Jurkat, Clone E6-1 (cell line): ENCODE results near the gene EXPH5.
A peak's percentile ranks its signal among the peaks of the same experiment; 100 is the strongest.

Experiments
- DNase-seq: peaks from one replicate; pipeline ENCODE4 v3.0.0-alpha.2; 2011; ENCODE audit warnings: low read depth, low spot score
- H3K4me3 ChIP-seq: 2 replicates; pipeline ENCODE4 v1.5.1; 2011; ENCODE audit warnings: mild to moderate bottlenecking, low read length, control low read depth, moderate library complexity

Gene EXPH5

DNA sequence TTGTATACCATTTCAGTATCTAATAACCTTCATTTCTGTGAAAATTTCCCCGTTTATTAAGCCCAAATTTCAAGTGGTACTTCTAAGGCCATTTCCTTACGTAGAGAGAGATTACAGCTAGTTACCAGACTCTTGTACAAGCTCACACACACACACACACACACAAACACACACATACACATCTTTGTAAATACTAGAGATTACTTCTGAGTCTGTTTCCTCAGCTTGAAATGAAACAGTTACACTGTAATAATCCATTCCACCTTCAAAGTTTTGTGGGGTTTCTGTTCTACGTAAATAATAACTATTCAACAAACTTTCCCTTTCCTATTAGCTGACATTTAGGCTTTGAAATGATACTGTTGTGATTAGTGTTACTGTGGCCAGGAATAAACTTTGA is 101.6 kb downstream of the EXPH5 start:
- no peak overlapping the region for H3K4me3 ChIP-seq
- DNase-seq, result no peak

DNA sequence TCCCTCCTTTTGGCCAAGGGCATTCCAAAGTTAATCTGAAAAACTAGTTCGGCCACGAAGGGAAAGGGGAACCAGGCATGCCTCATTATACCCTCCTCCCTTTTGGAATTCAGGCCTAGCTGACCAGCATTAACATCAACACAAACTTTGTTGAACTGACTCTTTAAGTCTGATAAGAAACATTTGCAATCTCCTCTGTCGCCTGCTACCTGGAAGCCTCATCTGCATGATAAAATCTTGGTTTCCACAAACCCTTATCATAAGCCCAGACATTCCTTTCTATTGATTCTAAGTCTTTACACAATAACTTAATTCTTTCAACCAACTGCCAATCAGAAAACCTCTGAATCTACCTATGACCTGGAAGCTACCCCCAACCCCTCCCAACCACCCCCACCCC is 106.7 kb downstream of the EXPH5 start:
- H3K4me3 ChIP-seq, result no peak overlapping the region
- DNase-seq, result no peak

DNA sequence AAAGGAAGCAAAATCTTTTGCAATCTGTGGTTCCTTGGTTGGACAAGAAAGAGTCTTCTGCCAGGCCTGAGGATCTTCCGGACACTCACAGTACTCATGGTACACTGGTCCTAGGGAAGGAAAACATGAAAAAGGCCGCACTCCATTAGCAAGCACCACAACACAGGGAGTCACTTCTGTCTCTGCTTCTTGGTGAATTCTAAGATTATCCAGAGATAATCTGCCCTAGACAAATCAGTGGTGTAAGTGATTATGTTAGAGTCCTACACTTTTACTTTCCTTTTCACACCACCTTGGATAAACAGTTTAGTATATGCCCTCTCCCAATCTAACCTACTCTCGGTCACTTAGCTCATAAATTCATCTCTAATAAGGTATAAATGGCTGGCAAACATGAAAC is 107.2 kb downstream of the EXPH5 start:
- no peak for DNase-seq
- H3K4me3 ChIP-seq, result no peak overlapping the region

DNA sequence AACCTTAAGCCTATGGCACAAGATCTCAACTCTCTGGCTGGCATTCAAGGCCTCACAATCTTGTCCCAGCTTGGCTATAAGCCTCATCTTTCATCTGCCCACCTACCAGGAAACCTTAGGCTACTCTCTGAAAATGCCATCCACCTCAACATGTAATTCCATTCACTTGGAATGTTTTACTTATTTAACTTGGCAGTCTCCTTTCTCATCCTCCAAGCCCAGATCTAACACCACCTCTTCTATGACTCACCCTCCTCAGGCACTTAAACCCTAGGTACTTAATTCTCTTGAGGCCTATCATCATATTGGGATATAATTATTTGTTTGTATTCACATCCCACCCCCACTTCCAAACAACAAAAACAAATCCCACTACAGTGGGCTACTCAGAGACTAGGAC is 110.4 kb downstream of the EXPH5 start:
- H3K4me3 ChIP-seq, result no peak overlapping the region
- DNase-seq, result no peak

DNA sequence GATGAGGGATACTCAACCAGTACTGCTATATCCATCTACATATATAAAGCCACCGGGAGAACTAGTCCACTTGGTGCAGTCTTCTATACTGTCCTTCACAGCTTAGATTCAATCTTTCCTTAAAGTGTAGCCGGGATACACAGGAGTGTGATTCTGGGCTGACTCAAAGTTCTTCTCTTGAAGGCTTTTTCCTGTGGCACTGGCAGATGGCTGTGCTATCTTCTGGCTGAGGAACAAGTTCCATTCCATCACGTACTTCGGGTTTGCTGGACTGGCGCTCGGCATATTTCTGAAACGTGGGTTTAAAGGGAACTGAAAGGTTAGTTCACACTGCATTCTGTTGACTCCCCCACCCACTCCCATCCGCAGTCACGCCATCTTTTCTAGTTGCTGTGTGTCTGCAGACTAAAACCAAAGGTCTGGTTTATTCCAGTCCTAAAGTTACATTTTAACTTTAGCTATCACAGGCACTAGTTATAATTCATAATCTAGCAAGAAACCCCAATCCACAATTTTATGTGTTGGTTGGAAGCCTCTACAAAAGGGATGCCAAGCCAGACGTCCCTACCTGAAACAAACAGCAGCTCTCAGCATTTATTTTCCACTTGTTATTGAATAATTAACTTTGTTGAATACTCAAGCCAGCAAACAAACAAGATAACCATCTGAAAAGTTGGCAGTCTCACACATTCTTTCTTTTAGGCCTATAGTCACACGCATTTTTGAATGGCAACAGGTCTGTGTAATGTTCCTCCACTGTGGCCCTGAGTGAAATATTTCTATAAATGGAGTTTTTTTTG is 118.7 kb downstream of the EXPH5 start:
- no peak overlapping the region for H3K4me3 ChIP-seq
- DNase-seq, result no peak

DNA sequence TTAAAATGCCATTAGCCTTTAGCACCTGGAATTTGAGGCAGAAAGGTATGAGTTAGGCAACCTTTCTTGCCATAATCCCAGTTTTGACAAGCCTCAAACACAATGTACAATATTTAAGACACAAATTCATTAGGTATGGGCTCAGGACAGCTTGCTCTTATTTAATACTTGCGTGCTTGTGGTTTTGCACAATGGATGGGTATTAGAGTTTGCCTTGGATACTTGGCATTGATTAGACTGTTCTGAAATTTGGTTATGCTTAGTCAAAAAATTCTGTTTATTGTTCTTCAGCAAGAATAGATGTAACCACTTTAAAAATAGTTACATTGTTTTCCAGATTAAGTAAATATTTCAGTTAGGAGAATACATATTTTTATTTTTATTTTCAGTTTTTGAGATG is 120.9 kb downstream of the EXPH5 start:
- no peak overlapping the region for H3K4me3 ChIP-seq
- DNase-seq, result no peak

DNA sequence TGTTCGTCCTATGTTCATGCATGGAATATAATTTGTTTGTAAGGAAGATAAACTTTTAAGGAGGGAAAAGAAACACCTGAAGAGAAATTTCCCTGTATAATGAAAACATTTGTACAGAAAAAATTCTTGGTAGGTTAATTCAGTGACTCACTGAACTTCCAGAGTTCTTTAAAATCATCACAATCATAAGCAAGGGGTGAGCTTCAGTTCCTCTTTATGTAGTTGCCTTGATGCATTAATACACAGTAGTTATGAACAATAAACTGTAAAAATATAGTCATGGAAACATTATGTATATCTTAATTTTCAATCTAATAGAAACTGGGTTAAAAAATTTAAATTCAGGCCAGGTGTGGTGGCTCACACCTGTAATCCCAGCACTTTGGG is 125.1 kb downstream of the EXPH5 start:
- no peak overlapping the region for H3K4me3 ChIP-seq
- no peak for DNase-seq

DNA sequence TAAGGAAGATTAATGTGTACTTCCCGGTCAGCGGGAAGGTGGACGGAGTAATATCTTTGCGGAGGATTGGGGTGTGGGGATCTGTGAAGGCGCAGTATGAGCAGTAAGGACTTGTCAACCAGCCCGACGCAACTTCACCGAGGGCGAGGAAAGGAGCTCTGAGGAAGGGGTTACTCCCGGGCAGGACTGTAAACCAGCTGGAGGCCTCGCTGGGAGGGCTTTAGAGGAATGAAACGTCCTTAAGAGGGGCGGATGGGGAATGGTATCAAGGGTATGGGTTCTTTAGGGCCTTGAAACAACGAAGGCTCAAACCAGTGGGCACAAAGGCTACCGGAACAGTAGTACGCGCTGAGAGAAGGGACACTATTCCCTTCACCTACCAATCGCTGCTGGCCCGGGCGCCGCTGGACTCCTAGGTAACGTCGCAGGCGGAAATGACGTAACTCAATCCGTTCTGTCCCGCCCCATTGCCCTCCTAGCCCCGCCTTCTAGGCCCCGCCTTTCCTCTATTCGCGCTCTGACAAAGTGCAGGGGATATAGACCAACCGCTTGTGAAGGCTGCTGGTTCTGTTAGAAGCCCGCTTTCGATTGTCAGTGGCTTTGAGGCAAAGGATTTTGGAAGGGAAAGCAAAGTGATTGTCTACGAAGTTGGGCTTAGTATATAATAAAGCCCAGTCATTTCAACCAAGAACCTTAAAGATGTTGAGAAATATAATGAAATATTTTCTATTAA is 126.3 kb downstream of the EXPH5 start, which contains the start of gene C11orf65:
C11orf65 (minus strand) TSS at position 439 of the 733 bp plus-strand sequence. CDS start 5,970 bp downstream, outside the sequence.
- H3K4me3 ChIP-seq, result peak within 1 kb of the TSS; percentile 69
- DNase-seq, result peak; percentile 80

DNA sequence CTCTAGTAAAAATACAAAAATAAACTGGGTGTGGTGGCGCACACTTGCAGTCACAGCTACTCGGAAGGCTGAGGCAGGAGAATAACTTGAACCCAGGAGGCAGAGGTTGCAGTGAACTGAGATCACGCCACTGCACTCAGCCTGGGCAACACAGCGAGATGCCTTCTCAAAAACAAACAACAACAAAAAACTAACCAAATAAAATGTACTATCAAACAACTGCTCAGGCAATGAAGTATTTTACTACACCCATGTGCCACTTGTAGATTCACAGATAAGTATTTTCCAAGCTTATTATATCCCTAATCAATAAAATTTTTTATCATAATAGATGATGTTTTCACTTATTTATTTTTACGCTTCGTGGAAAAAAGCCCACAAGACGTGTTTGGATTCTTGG is 127.2 kb downstream of the EXPH5 start:
- DNase-seq, result no peak
- H3K4me3 ChIP-seq, result peak overlapping the region; percentile 69
